Limb (tissue), 2 donors: ENCODE measurements around the gene PTPRQ.

Experiments
- DNase-seq, 2 donors: peaks; one replicate each; pipeline ENCODE4 v3.0.0-alpha.2; 2016; ENCODE audit errors: extremely low spot score in 2 of 2

The PTPRQ gene

DNA sequence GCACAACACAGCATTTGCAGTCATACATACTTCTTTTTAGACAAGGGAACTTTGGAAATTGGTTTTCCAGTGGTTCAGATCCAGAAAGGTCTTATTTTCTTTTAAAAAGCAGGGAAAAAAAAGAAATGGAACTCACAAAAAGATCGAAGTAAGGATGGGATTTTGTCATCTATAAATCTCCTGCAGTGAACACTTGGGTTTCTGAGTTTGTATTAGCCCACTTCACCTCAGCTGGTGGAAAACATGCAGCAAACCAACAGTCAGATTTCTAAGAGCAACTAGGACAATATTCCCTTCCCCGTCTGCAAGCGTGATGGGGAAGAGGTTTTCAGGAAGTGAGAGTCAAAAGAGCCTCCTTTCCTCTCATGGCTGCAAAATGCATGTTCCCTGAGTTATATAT is 277.3 kb downstream of the PTPRQ start:
- no peak for DNase-seq
